Uterus (tissue), 2 donors: Measurements from ENCODE around the gene CCM2.

Source experiments
- POLR2A ChIP-seq, 2 donors: fragments of 450-650 bp; IDR thresholded peaks; one replicate each; pipeline ENCODE4 v1.6.1; 2016; ENCODE audit warnings: antibody characterized with exemption in 2 of 2, mild to moderate bottlenecking in 1 of 2, moderate library complexity in 1 of 2
- TF ChIP-seq, protein P1 (sequence below), 4 experiments: fragments of 200-600 bp in 2 of 4; fragments of 450-650 bp in 2 of 4; sonication (generic) in 2 of 4; IDR thresholded peaks; one replicate each; pipeline ENCODE4 v1.5.1; 2016 to 2019; ENCODE audit warnings: antibody characterized with exemption in 4 of 4, mild to moderate bottlenecking in 2 of 4, moderate library complexity in 1 of 4

DNA sequence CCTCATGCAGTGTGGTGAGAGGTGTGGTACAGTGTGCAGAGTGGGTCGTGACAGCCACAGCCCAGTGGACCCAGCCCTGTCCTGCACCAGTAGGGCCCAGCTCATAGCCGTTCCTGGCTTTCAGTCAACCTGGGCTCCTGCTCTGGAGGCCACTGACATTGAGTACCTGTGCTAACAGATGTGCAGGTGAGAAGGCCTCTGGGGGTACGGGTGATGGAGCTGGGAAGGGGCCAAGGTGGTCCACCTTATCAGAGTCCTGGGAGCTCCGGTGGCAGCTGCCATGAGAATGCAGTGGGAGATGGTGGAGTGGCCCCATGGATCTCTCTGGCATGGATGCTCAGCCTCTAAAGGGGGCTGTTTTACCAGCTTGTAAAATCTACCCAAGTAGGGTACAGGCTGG, 117.6 kb downstream of the CCM2 start:
- TF ChIP-seq, protein P1, sequence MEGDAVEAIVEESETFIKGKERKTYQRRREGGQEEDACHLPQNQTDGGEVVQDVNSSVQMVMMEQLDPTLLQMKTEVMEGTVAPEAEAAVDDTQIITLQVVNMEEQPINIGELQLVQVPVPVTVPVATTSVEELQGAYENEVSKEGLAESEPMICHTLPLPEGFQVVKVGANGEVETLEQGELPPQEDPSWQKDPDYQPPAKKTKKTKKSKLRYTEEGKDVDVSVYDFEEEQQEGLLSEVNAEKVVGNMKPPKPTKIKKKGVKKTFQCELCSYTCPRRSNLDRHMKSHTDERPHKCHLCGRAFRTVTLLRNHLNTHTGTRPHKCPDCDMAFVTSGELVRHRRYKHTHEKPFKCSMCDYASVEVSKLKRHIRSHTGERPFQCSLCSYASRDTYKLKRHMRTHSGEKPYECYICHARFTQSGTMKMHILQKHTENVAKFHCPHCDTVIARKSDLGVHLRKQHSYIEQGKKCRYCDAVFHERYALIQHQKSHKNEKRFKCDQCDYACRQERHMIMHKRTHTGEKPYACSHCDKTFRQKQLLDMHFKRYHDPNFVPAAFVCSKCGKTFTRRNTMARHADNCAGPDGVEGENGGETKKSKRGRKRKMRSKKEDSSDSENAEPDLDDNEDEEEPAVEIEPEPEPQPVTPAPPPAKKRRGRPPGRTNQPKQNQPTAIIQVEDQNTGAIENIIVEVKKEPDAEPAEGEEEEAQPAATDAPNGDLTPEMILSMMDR (IDR thresholded peaks at IDR 0.05) = no peak
- TF ChIP-seq POLR2A (IDR thresholded peaks at IDR 0.05) = no peak
